DMS 273 (cell line): ENCODE measurements around the gene RNU6-8.

Experiments used
- DNase-seq: peaks from one replicate; lab custom pipeline; 2025; ENCODE audit not compliant: unreplicated experiment; lab: John Stamatoyannopoulos, UW

RNU6-8 gene

GRCh38 chr14:32202998-32203882 is at the start of gene RNU6-8:
TSS of gene RNU6-8 (minus strand) at chr14:32203269.
- peak; percentile 95 for DNase-seq

- DNase-seq: peak; percentile 88
Measured at GRCh38 chr14:32252030-32252670, 49.1 kb upstream of the RNU6-8 start.

GRCh38 chr14:32251530-32251929 is 48.5 kb upstream of the RNU6-8 start:
- DNase-seq: no peak

GRCh38 chr14:32250681-32251080 is 47.6 kb upstream of the RNU6-8 start:
- no peak for DNase-seq

- DNase-seq: no peak
Measured at GRCh38 chr14:32249780-32250179, 46.7 kb upstream of the RNU6-8 start.

GRCh38 chr14:32249371-32249770 is 46.3 kb upstream of the RNU6-8 start:
- no peak for DNase-seq

GRCh38 chr14:32246751-32247150 is 43.7 kb upstream of the RNU6-8 start:
- DNase-seq: no peak

GRCh38 chr14:32244404-32244803 is 41.3 kb upstream of the RNU6-8 start:
- peak; percentile 23 for DNase-seq

GRCh38 chr14:32233260-32233659 is 30.2 kb upstream of the RNU6-8 start:
- DNase-seq: no peak

GRCh38 chr14:32232481-32232880 is 29.4 kb upstream of the RNU6-8 start:
- DNase-seq: no peak

- DNase-seq: no peak
Measured at GRCh38 chr14:32230695-32231280, 27.7 kb upstream of the RNU6-8 start.

GRCh38 chr14:32230181-32230580 is 27.1 kb upstream of the RNU6-8 start:
- DNase-seq: no peak

- DNase-seq: no peak
Measured at GRCh38 chr14:32226056-32226455, 23.0 kb upstream of the RNU6-8 start.

GRCh38 chr14:32225378-32225920 is 22.4 kb upstream of the RNU6-8 start:
- no peak for DNase-seq

GRCh38 chr14:32224737-32225377 is 21.8 kb upstream of the RNU6-8 start:
- DNase-seq: peak; percentile 90

- DNase-seq: peak; percentile 76
Measured at GRCh38 chr14:32217301-32217700, 14.2 kb upstream of the RNU6-8 start.

- DNase-seq: no peak
Measured at GRCh38 chr14:32212833-32213232, 9.8 kb upstream of the RNU6-8 start.

- no peak for DNase-seq
Measured at GRCh38 chr14:32211068-32211404, 8.0 kb upstream of the RNU6-8 start.

GRCh38 chr14:32209471-32209870 is 6.4 kb upstream of the RNU6-8 start:
- no peak for DNase-seq

GRCh38 chr14:32208490-32208889 is 5.4 kb upstream of the RNU6-8 start:
- DNase-seq: no peak

GRCh38 chr14:32206552-32206951 is 3.5 kb upstream of the RNU6-8 start:
- no peak for DNase-seq
